ENCODE data around the gene ZNF487. TPM values are rescaled to one million over a fixed set of nuclear protein-coding genes. Genes with fewer than 3 reads are reported as not detected.

Gene ZNF487
- total and polyA plus RNA-seq, 2 of the 13 experiments (the other 11 are each of a cell fraction or from before 2014, with no cell fraction given) = 7.4 to 8.8 TPM

- no peak for TF ChIP-seq KLF11 (CRISPR knock-in tag; IDR thresholded peaks at IDR 0.05)
- TF ChIP-seq SMARCE1 (IDR thresholded peaks at IDR 0.05; ENCODE audit: borderline replicate concordance) = no peak
- TF ChIP-seq TFDP2 (CRISPR knock-in tag; IDR thresholded peaks at IDR 0.05) = peak; percentile 89
- TF ChIP-seq ZNF775 (CRISPR knock-in tag; IDR thresholded peaks at IDR 0.05; ENCODE audit: borderline replicate concordance) = no peak
- no peak for TF ChIP-seq ZNF720 (CRISPR knock-in tag; IDR thresholded peaks at IDR 0.05)
- TF ChIP-seq ATF6 (CRISPR knock-in tag; conservative IDR thresholded peaks at IDR 0.05) = no peak
- TF ChIP-seq JUND (CRISPR knock-in tag; IDR thresholded peaks at IDR 0.05) = 0 out of 2 replicates have a peak, but pooled peaks have one; percentile 13
- peak; percentile 28; the same call in 1 of the 2 replicates for TF ChIP-seq ZNF768 (CRISPR knock-in tag; IDR thresholded peaks at IDR 0.05)
- TF ChIP-seq SYNCRIP (IDR thresholded peaks at IDR 0.05; ENCODE audit: insufficient read depth, low read depth, low read length) = no peak
- no peak for TF ChIP-seq RELA (CRISPR knock-in tag; IDR thresholded peaks at IDR 0.05)
- peak; percentile 43; the same call in 1 of the 2 replicates for TF ChIP-seq HOXA5 (CRISPR knock-in tag; IDR thresholded peaks at IDR 0.05)
- TF ChIP-seq ZNF20 (CRISPR knock-in tag; IDR thresholded peaks at IDR 0.05) = no peak
- TF ChIP-seq POLR2A (IDR thresholded peaks at IDR 0.05; ENCODE audit: insufficient read depth in 1 of 2, low read depth in 2 of 2, low read length in 2 of 2) = peak; percentile 54 to 63; a peak in 3 of 4 replicates
- TF ChIP-seq KDM3A (CRISPR knock-in tag; IDR thresholded peaks at IDR 0.05; ENCODE audit: low read depth) = no peak
- TF ChIP-seq ZNF879 (CRISPR knock-in tag; IDR thresholded peaks at IDR 0.05) = no peak
- TF ChIP-seq MTERF4 (CRISPR knock-in tag; IDR thresholded peaks at IDR 0.05) = 0 out of 2 replicates have a peak, but pooled peaks have one; percentile 26
- TF ChIP-seq ZGPAT (CRISPR knock-in tag; IDR thresholded peaks at IDR 0.05) = no peak
- no peak for TF ChIP-seq U2AF2 (IDR thresholded peaks at IDR 0.05; ENCODE audit: low read depth, low read length)
- no peak for TF ChIP-seq PREB (CRISPR knock-in tag; IDR thresholded peaks at IDR 0.05)
- TF ChIP-seq SP4 (CRISPR knock-in tag; IDR thresholded peaks at IDR 0.05) = peak; percentile 16; the same call in 1 of the 2 replicates
- TF ChIP-seq YEATS4 (CRISPR knock-in tag; IDR thresholded peaks at IDR 0.05; ENCODE audit: borderline replicate concordance) = no peak; the same call in 1 of the 2 replicates
- TF ChIP-seq SRF (IDR thresholded peaks at IDR 0.05; ENCODE audit: low read depth, low read length) = no peak
- TF ChIP-seq ARNT (IDR thresholded peaks at IDR 0.05) = no peak
- no peak for TF ChIP-seq CREB1 (IDR thresholded peaks at IDR 0.05)
- TF ChIP-seq CREB1 (CRISPR knock-in tag; IDR thresholded peaks at IDR 0.05) = no peak
- no peak for TF ChIP-seq ZBTB3 (CRISPR knock-in tag; IDR thresholded peaks at IDR 0.05; ENCODE audit: borderline replicate concordance, low read depth)
Observed at GRCh38 chr10:43396061-43396927, 40.6 kb upstream of the ZNF487 start (continued).

Measured in HepG2 (cell line).